T follicular helper cell (primary cell): ENCODE data around the gene RNASE4.
"Not testable (repeated sequence)": the region's sequence is repeated elsewhere in the genome, so short reads cannot be mapped to it uniquely, and the experiment has no call there.

Experiments used
- DNase-seq: peaks from one replicate; pipeline ENCODE4 v3.0.0-alpha.2; 2020; ENCODE audit warnings: low read depth
- total RNA-seq, 2 experiments: gene quantifications; one replicate each; lab custom pipeline; 2026; lab: John Stamatoyannopoulos, UW

Gene RNASE4, protein sequence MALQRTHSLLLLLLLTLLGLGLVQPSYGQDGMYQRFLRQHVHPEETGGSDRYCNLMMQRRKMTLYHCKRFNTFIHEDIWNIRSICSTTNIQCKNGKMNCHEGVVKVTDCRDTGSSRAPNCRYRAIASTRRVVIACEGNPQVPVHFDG
- 0 reads per million in 2 experiments for total RNA-seq

DNA sequence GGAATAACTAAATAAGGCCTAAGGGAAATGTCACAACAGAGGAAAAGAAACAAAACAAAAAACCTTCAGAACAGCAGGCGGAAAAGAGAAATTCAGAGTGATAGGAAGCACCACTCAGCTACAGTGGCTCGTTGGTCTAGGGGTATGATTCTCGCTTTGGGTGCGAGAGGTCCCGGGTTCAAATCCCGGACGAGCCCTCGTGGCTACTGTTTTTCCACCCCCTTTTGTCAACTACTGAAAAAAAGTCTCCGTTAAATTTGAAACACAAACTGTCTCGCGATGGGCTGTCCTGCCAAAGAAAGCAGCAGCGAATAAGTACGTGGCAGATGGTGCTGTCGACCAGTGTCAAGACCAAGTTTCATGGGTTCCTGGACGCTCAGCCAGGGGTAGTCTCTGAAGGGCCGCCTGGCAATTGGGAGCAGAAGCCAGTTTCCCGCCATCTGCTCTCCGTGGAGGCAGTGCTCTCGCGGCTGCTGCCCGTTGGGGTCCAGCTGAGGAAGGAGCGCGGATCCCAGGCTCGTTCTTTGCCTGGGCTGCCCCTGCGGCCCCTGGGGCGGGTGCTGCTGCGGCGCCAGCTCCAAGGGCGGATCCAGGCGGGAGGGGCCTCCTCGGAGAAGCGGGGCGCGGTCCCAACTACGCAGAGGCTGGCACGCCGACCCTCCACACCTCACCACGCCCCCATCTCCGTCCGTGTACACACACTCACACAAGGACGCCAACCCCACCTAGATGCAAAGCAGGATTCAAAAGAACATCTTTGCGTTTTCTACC is at the start of gene RNASE4:
RNASE4 (plus strand) TSS at position 670 of the 771 bp plus-strand sequence. CDS start 14,812 bp downstream, outside the sequence.
- DNase-seq, result peak; percentile 72

DNA sequence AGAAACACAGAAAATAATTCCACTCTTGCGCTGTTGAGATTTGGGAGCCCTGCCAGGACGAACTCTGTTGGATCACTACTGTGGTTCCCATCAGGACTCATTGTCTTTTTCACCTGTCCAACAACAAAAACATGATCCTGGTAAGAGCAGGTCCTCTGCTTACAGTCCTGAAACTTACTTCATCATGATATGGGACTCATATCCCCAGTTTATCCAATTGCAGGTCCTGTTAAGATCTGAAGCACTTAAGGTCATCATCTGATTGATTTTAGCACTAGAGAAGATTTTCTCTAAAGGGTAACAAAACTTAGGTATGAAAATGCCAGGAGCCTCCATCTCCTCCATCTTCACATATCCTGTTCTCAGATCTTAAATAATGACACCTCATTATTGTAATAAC is 42.8 kb upstream of the RNASE4 start, which contains the start of gene OR6S1:
OR6S1 (minus strand) TSS at position 101 of the 400 bp plus-strand sequence; CDS start at position 101, 0 bp downstream.
- no peak for DNase-seq

DNA sequence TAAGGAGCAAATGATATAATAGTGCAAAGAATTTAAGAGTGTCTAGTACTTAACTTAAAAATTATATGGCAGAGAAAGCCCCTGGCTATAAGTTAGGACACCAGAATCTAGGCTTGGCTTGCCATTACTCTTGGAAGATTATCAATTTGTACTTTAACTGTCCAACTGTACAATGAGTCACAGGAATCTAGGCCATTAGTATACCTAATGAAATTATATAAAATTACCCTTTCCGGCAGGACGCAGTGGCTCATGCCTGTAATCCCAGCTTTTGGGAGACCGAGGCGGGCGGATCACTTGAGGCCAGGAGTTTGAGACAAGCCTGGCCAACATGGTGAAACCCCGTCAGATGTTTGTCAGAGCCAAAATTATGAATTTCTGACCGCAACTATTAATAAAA is 42.2 kb upstream of the RNASE4 start:
- no peak for DNase-seq

DNA sequence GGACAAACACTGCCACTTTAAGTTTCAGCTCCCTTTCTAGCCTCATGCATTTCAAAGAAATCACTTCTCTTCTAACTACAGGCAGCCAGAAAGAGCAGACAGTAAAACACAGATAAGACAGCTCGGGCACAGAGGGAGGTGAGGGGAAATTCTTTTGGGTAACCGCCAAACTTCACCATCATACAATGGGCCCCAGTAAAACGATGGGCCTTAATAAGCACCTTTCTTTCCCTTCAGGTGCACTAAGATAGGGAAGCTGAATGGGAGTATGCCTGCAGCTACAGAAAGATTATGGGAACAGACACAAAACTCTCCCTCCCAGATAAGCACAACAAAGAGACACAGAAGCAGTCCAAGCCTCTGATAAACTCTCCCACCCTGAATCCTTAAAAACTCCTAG is 41.6 kb upstream of the RNASE4 start:
- not testable (repeated sequence) for DNase-seq

DNA sequence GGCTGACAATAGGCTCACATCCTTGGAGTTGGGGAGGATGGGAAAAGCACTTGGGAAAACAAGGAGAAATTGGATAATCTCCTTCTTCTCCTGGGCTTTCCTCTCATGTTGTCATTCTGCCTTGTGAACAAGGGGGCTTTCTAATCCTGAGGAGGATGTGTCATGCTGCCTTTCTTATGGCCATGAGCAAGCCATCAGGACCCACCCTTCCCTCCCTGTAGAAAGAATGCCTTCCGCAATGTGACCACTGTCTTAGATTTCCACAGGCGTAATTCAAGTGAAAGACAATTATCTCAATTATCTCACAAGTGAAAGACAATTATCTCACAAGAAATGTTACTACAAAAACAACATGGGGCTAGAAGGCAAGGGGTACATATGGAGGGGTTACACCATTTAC is 39.8 kb upstream of the RNASE4 start:
- DNase-seq, result no peak

DNA sequence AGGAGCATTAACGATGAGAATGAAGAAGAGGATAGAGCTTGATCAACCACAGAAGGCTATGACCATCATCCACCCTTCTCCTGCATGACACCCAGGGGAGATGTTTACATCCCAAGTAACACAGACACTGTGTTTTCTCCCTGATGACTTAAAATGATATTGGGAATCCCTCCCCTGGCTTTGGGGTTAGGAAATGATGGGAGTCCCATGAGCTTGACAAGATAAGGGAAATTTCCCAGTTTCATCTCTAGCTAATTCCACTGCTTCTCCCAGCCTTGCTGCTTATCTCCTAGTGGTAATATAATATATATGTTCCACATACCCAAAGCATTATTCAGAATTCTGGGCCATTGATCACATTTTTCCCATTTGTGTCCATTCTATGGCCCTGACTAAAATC is 38.9 kb upstream of the RNASE4 start:
- DNase-seq, result no peak

DNA sequence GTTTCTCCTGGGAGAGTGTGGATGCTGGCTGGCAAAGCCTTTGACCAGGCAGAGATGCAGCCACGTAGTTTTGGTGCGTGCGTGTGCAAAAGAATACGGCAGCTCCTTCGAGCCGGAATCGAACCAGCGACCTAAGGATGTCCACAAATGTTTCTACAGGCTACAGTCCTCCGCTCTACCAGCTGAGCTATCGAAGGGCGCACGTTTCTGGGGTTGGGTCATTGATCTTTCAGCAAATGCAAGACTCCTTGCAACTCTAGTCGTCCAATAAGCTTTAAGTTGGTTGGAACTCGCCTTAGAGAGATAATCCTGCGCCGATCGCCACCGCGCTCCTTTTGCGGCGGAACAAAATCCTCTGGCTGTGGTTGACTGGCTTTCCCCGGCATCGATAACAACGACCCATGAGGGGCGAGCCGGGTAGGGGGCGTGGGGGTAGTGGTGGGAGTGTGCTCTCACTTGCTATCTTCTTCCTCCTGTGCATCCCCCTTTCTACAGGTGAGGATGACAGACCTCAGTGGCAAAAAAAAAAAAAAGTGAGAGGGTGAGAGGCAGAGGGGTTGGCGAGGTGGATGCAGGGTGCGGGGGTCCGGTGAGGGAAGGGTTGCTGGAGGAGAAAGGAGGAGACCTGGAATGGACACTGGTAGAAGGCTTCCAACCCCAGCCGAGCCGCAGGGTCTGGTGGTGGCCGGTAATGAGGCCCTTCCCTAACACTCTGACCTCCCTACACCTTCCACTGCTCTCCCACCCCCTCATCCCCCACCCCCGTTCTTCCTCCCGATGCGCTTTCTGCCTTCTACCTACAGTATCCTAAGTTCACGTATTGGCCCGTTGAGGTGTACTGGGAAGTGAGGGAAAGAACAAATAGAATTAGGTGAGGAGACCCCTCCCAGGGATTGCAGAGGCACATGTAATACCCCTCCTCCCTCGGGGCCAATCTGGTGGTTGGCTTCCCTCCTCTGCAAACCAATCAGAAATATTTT is 31.1 kb upstream of the RNASE4 start:
- DNase-seq, result no peak

DNA sequence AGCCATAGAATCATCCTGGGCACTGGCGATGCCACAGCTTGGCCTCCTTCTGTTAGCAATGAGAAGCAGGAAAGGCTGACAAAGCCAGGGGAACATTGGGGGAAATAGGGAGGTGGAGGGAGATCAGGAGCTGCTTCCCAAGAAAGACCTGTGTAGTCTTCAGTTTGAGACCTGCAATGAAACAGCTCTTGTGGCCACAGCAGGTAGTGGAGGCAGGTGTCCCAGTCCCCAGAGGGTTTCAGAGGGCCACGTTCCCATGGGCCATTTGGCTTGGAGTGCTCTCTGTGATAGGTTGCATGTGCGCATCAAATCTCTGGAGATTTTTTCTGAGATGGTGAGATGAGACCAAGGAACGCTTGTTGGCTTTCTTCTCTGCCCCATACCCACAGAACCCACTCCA is 28.5 kb upstream of the RNASE4 start:
- DNase-seq, result no peak

DNA sequence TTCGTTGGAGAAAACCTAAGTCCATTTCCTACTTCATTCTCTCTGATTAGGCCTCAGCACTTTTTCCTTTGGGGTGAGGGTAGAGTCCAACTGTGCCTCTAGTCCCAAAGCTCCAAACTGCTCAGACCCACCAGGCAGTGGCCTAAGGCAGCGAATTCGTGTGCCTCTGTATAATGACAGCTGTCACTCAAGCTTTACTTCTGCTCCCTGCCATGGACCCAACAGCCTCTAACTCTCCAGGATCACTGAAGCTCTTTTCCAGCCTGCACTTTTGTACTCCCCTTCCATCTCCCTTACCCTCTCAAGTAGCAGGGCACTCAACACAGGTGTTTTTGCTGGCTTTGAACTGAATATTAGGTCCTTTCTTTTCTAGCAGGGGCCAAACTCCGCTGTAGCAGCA is 28.1 kb upstream of the RNASE4 start:
- DNase-seq, result no peak

DNA sequence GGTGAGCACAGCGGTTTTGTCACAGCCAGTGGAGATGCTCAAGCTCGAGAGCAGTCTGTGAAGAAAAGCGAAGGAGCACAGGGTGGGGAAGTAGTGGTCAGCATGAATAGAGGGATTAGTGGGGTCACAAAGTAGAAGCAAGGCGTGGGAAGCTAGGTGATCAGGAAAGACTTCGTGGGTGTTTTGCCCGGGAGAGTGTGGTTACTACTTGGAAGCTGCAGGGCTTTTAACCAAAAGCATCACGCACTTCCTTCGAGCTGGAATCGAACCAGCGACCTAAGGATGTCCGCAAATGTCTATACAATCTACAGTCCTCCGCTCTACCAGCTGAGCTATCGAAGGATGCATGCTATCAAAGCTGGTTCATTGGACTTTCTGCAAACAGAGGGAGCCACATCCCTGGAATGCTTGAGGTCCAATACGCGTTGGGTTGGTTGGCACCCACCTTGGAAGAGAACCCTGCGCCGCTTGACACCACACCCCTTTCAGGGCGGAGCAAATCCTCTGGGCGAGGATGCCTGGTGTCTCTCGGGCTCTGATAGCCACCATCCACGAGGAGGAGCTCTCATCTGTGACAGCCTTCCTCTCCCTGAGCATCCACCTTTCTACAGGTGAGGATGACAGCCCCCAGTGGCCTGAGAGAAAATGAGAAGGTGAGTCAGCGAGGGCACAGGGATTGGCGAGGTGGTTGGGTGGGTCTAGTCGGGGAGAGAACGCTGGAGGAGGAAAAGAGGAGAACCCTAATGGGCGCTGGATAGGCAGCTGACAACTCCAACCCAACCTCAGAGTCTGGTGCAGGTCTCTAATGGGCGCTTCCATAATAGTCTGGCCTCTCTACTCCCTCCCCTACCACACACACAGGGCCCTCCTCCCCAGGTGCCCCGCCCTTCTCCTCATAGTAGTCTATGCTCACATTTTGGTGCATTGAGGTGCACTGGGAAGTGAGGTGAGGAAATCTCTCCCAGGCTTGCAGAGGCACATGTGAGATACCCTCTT is 26.8 kb upstream of the RNASE4 start:
- no peak for DNase-seq

DNA sequence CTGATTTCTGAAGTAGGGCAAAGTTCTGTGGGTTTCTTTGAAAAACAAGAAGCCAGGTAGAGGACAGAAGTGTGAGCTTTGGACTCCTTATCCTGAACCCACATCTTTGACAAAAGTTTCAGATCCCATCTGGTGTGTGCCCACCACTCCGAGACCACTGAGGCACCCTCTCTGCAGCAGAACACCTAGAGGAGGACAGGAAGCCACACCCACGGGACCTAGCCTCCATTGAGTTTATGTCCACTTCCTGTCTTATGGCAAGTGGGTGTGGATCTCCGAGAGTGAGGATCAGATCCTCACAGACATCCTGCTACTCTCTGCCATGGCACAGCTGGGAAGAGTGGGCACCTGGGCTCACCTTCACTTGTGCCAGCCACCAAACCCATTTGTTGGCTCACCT is 26.1 kb upstream of the RNASE4 start:
- DNase-seq, result no peak

DNA sequence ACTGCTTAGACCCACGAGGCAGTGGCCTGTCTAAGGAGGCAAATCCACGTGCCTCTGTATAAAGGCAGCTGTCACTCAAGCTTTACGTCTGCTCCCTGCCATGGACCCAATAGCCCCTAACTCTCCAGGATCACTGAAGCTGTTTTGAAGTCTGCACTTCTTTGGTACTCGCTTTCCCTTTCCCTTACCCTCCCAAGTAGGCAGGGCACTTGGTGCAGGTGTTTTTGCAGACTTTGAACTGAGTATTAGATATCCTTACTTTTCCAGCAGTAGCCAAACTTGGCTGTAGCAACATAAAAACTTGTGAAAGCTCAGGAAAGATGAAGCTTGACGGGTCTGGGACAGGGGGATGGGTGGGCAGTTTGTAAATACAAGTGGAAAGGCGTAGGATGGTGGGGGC is 25.0 kb upstream of the RNASE4 start:
- no peak for DNase-seq

DNA sequence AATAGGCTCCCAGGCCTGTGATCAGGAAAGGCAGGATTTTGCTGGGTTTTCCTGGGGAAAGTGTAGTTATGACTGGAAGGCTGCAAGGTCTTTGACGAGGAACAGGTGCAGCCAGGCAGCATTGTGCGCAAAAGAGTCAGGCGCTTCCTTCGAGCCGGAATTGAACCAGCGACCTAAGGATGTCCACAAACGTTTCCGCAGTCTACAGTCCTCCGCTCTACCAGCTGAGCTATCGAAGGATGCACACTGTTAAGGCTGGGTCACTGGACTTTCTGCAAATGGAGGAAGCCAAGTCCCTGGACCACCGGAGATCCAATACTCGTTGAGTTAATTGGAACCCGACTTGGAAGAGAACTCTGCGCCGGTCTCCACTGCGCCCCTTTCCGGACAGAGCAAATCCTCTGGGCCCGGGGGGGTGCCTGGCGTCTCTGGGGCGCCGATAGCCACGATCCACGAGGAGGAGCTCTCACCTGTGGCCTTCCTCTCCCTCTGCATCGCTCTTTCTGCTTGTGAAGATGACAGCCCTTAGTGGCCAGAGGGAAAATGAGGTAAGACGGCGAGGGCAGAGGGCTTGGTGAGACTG is 24.5 kb upstream of the RNASE4 start:
- DNase-seq, result no peak

DNA sequence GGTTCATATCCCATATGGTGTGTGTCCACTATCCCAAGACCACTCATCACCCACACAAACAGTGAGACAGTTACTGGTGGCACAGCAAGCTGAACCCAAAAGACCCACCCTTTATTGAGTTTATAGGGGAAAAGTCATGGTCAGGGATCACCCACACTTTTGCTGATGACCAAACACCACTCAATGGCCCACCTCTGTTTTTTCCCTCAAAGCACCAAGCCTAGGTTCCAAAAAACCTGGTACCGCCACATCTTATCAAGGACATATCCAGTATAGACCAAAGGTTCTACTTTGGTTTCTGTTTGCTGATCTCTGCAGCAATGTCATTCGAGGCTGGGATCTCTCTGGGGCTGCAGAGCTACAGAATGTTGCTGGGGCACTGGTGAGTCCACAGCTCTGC is 23.2 kb upstream of the RNASE4 start:
- DNase-seq, result no peak

DNA sequence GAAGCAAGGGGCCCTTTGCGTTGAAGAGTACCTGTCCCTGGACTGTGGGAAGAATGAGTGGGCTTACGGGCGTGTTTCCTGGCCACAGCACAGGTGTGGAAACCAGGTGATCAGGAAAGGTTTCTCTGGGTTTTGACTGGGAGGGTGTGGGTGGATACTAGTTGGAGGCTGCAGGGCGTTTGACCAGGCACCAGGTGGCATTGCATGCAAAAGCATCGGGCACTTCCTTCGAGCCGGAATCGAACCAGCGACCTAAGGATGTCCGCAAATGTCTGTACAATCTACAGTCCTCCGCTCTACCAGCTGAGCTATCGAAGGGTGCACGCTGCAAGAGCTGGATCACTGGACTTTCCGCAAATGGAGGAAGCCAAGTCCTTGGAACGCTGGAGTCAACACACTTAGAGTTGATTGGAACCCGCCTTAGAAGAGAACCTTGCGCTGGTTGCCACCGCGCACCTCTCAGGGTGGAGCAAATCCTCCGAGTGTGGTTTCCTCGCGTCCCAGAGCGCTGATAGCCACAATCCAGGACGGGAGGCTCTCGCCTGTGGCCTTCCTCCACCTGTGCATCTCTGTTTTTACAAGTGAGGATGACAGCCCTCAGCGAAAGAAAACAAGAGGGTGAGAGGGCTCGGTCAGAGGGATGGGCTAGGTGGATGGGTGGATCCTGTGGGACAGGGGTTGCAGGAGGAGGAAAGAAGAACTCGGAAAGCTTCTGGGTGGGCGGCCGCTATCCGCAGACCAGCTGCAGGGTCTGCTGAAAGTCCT is 21.2 kb upstream of the RNASE4 start:
- DNase-seq, result peak; percentile 65

DNA sequence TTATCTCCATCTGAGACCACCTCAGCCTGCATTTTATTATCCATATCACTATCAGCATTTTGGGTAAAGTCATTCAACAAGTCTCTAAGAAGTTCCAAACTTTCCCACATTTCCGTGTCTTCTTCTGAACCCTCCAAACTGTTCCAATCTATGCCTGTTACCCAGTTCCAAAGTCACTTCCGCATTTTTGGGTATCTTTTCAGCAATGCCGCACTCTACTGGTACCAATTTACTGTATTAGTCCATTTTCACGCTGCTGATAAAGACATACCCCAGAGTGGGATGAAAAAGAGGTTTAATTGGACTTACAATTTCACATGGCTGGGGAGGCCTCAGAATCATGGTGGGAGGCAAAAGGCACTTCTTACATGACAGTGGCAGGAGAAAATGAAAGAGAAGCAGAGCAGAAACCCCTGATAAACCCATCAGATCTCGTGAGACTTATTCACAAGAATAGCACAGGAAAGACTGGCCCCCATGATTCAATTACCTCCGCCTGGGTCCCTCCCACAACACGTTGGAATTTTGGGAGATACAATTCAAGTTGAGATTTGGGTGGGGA is 17.9 kb upstream of the RNASE4 start:
- DNase-seq, result not testable (repeated sequence)

DNA sequence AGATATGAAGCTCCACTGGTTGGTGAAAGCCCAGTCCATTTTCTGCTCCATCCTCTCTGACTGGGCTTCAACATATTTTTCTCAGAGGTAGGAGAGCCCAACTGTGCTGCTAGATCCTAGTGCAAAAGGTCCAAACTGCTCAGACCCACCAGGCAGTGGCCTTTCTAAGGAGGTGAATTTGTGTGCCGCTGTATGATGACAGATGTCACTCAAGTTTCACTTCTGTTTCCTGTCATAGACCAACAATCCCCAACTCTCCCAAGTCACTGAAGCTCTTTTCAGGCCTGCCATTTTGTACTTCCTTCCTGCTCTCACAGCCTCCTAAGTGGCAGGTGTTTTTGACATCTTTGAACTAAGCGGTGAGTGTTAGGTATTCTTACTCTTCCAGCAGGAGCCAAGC is 16.4 kb upstream of the RNASE4 start:
- no peak for DNase-seq

DNA sequence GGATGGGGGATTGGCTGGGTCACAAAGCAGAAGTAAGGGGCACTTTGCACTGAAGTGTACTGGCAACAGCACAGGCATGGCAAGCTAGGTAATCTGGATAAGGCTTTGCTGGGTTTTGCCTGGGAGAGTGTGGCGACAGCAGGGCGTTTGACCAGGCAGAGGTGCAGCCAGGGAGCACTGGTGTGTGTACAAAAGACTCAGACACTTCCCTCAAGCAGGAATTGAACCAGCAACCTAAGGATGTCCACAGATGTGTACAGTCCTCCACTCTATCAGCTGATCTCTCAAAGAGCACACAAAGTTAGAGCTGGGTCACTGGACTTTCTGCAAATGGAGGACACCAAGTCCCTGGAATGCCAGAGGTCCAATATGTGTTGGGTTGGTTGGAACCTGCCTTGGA is 15.4 kb upstream of the RNASE4 start:
- no peak for DNase-seq

DNA sequence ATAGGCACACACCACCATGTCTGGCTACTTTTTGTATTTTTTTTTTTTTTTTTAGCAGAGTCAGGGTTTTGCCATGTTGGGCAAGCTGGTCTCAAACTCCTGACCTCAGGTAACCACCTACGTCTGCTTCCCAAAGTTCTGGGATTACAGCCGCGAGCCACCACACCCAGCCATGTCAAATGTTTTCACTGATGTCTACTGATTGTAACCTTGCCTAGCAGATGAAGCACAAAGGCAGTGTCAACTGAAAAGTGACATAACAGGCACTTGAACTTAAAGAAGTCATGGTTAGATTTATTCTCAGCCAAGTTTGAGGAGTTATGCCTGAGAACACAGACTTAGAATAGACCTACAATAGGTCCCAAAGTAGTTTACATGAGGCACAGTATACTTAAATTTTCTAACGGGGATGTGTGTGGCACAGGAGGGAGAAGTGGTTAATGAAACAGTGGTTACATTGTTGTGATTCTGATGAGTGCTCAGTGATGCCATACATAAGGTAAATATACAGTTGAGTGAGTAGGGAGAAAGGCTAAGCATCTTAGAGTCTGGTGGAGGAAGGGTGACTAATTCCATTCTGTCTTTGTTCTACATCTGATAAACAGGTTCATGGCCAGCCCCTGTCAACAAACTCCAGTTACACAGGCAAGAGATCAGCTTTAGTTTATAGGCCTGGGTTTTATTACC is 12.6 kb upstream of the RNASE4 start:
- no peak for DNase-seq
